ENCODE results near the gene CLIP2. TPM values are rescaled to one million over a fixed set of nuclear protein-coding genes. Genes with fewer than 3 reads are reported as not detected.
"Not testable (repeated sequence)": the region's sequence is repeated elsewhere in the genome, so short reads cannot be mapped to it uniquely, and the experiment has no call there.

Gene CLIP2
- total RNA-seq, 1 experiment from 2014 or later = 21.6 TPM

DNA sequence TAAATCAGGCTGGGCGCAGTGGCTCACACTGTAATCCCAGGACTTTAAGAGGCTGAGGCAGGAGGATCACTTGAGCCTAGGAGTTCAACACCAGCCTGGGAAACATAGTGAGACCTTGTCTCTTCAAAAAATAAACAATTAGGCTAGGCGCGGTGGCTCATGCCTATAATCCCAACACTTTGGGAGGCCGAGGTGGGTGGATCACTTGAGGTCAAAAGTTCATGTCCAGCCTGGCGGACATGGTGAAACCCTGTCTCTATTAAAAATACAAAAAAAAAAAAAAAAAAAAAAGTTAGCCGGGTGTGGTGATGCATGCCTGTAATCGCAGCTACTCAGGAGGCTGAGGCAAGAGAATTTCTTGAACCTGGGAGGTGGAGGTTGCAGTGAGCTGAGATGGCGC, 95.6 kb downstream of the CLIP2 start:
- not testable (repeated sequence) for H2BK20ac ChIP-seq (ENCODE audit: low read depth, low read length, poor library complexity, severe bottlenecking); H3K4me1 ChIP-seq (ENCODE audit: insufficient read depth, low read length); H3K27me3 ChIP-seq (ENCODE audit: insufficient read depth, low read length); DNase-seq; H3K14ac ChIP-seq (ENCODE audit: insufficient read depth, low read length); H3K23me2 ChIP-seq (ENCODE audit: insufficient read length, low read depth, low read length, poor library complexity, severe bottlenecking); H3K23ac ChIP-seq (ENCODE audit: insufficient read length, low read depth, low read length); H2BK120ac ChIP-seq (ENCODE audit: low read depth, low read length, poor library complexity, severe bottlenecking); H4K5ac ChIP-seq (ENCODE audit: insufficient read length, low read depth, low read length); H4K8ac ChIP-seq (replicated peaks; ENCODE audit: insufficient read length, low read depth, low read length); H3K4me3 Mint-ChIP-seq; H2AK5ac ChIP-seq (ENCODE audit: insufficient read length, low read length); H3K56ac ChIP-seq (ENCODE audit: insufficient read length, low read depth, low read length); H3K18ac ChIP-seq (ENCODE audit: insufficient read length, low read depth, low read length); H3K79me2 ChIP-seq (ENCODE audit: insufficient read depth, low read length); H2BK15ac ChIP-seq (ENCODE audit: low read depth, low read length); H3K4ac ChIP-seq (ENCODE audit: low read depth, low read length); H4K91ac ChIP-seq (ENCODE audit: insufficient read length, low read depth, low read length); H4K20me1 ChIP-seq (ENCODE audit: control insufficient read depth, insufficient read depth, insufficient read length); H3K4me1 Mint-ChIP-seq; H3T11ph ChIP-seq (ENCODE audit: low read length); H2AFZ ChIP-seq (ENCODE audit: low read length); H3K27me3 Mint-ChIP-seq (ENCODE audit: low read depth); H3K9me3 ChIP-seq (ENCODE audit: control insufficient read depth, low read depth, low read length); H3K9ac ChIP-seq (ENCODE audit: extremely low read depth, insufficient read length, low read length); H2BK12ac ChIP-seq (ENCODE audit: insufficient read length, low read depth, low read length); H3K27ac Mint-ChIP-seq; H3K4me2 ChIP-seq (ENCODE audit: insufficient read depth, insufficient read length, low read length); H2BK5ac ChIP-seq (ENCODE audit: insufficient read length, low read length); H3K79me1 ChIP-seq (ENCODE audit: insufficient read depth, low read depth, low read length, poor library complexity, severe bottlenecking); H3K27ac ChIP-seq (ENCODE audit: insufficient read length, low read depth, low read length); H3K9me3 Mint-ChIP-seq
- WGBS (ENCODE audit: extremely low coverage, insufficient read length, low lambda C conversion rate) = no CpG with 5 or more reads among the region's 8 CpGs
- H3K36me3 Mint-ChIP-seq (ENCODE audit: insufficient read depth in 1 of 3, low read depth in 3 of 3) = peaks cover 7 to 31% (median 8%) of the 10 kb centered on the region in 3 experiments; a peak in 6 of 7 replicates

Data from H9 (cell line).